Smooth muscle cell of the coronary artery (primary cell): Measurements from ENCODE around the gene KPNA3. TPM values are rescaled to one million over a fixed set of nuclear protein-coding genes. Genes with fewer than 3 reads are reported as not detected.

Experiments used
- total RNA-seq: library from RNA; depleted of rRNA; stranded (reverse); fragments of >200 nt; gene quantifications from 2 replicates; pipeline ENCODE4 v1.2.3, GENCODE V29; 2014; ENCODE audit warnings: low replicate concordance

KPNA3 gene, protein sequence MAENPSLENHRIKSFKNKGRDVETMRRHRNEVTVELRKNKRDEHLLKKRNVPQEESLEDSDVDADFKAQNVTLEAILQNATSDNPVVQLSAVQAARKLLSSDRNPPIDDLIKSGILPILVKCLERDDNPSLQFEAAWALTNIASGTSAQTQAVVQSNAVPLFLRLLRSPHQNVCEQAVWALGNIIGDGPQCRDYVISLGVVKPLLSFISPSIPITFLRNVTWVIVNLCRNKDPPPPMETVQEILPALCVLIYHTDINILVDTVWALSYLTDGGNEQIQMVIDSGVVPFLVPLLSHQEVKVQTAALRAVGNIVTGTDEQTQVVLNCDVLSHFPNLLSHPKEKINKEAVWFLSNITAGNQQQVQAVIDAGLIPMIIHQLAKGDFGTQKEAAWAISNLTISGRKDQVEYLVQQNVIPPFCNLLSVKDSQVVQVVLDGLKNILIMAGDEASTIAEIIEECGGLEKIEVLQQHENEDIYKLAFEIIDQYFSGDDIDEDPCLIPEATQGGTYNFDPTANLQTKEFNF
- total RNA-seq = 13.8 and 23.8 TPM in 2 replicates

DNA sequence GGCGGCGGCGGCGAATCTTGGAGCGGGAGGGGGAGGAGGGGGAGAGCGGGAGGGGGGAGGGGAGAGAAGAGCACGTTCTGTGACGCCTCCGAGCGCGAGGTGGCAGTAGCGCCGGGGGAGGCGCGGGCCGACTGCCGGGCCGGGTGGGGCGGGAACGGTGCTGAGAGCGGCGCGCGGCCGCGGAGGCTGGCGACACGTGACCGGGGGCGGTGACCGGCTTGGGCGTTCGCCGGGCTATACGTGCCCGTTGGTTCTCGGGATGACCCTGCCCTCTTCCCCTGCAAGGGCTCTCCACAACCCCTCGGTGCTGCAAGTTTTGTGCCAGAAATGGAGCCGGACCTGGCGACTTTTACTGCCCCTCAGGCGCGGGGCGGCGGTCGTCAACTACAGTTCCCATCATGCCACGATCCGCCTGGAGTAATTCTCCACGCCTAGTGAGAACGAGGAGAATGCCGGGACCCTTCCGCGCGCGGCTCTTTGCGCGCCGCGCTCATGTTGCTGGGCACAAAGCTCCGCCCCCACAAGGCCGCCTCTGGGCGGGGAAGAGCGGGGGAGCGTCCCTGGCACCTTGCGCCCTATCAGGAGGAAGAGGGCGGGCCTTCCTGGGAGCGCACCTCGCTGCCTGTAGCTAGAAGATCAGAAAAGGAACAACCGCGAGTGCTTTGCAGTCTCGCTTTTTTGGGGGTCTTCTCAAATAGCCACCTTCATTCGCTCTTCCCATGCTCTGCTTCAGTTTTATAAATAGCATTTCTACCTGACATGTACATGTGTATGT lies at the start of gene KPNA3:
TSS of gene KPNA3 (minus strand) at position 133 of the 775 bp plus-strand sequence. CDS start 176 bp downstream, outside the sequence.

DNA sequence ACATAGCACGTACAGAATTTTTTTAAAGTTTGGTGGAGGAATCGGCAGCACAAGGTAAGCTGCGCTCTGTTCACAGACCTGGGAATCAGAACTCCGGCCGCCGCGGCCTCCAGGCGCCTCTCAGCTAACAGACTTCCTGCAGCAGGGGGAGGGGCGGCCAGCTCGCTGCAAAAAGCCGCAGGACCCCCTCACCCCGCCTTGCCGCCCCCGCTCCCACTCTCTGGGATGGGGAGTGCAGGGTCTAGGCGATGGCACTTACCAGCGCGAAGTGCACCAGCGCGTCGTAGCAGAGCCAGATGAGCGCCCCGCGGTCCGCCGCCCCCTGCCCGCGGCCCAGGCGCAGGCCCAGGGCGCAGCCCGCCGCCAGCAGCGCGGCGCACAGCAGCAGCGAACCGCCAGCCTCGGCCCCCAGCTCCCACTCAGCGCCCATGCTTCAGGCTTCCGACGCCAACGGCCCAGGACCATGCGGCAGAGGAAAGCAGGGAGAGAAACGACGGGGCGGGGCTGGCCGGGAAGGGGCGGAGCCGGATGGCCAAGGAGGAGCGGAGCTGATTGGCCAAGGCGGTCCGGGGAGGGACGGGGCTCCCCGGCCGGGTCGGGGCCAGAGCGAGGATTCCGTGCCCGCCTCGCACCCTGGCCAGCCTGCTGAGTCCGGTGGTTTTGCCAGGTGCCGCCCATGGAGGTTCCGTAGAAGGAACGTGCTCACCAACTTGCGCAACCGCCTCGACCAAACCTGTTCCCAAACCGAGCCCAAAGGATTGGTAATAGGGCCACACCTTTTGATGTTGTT lies 101.3 kb downstream of the KPNA3 start, which contains the start of gene EBPL:
TSS of gene EBPL (minus strand) at position 492 of the 790 bp plus-strand sequence. CDS start at position 430, 62 bp downstream.

Other genes with a start within 250 kb of the KPNA3 start
- 14.2 and 17.9 TPM in 2 replicates for gene RCBTB1, start 207.1 kb downstream of the KPNA3 start, total RNA-seq
- under 0.01 TPM in 1 of 2 replicates, not detected in the other for gene ARL11, start 164.2 kb downstream of the KPNA3 start, total RNA-seq
- 20.4 and 54.6 TPM in 2 replicates for gene EBPL, start 101.2 kb downstream of the KPNA3 start, total RNA-seq
- gene SPRYD7, start 143.7 kb upstream of the KPNA3 start, total RNA-seq = 5.1 TPM in 2 replicates
- gene TRIM13, start 204.4 kb upstream of the KPNA3 start, total RNA-seq = 11.7 and 16.9 TPM in 2 replicates
- gene KCNRG, start 222.8 kb upstream of the KPNA3 start, total RNA-seq = 3.5 and 7.5 TPM in 2 replicates